GM13976 (cell line): ENCODE data around the gene CEACAM8.

Source experiments
- DNase-seq: peaks from one replicate; pipeline ENCODE4 v3.0.0; 2012; ENCODE audit warnings: low spot score
- in situ Hi-C: fragments of 300-500 bp; cut with MboI; formaldehyde crosslinking; loops from one replicate; pipeline ENCODE4 v1.12.0; 2022; ENCODE audit warnings: low sequenced_read_pairs, mixed read lengths, inconsistent platforms; ENCODE audit not compliant: unreplicated experiment
- TF ChIP-seq, protein P1 (sequence below): IDR thresholded peaks from 2 replicates; pipeline ENCODE4 v1.5.1; 2012; ENCODE audit warnings: borderline replicate concordance, mild to moderate bottlenecking; ENCODE audit not compliant: insufficient read depth; ENCODE audit errors: extremely low read depth, missing control alignments, control extremely low read depth

CEACAM8 gene

DNA sequence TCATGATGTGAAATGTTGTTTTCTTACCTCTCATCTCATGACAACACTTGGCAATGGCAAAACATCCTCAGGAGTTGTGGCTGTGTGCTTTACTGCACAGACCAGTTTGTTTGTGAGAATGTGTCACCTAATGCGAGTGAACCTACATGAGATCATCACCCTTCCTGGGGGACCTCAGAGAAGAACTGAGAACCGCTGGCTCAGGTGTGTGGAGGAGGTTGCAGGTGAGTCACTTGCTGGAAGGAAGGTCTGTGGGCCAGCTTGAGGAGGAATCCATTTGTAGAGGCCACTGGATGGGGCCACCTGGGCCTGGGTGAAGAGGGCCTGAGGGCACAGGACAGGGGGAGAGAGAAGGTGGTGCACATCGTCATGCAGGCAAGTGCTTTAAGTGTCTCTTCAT, 63.4 kb downstream of the CEACAM8 start:
- DNase-seq: no peak
- TF ChIP-seq, protein P1, sequence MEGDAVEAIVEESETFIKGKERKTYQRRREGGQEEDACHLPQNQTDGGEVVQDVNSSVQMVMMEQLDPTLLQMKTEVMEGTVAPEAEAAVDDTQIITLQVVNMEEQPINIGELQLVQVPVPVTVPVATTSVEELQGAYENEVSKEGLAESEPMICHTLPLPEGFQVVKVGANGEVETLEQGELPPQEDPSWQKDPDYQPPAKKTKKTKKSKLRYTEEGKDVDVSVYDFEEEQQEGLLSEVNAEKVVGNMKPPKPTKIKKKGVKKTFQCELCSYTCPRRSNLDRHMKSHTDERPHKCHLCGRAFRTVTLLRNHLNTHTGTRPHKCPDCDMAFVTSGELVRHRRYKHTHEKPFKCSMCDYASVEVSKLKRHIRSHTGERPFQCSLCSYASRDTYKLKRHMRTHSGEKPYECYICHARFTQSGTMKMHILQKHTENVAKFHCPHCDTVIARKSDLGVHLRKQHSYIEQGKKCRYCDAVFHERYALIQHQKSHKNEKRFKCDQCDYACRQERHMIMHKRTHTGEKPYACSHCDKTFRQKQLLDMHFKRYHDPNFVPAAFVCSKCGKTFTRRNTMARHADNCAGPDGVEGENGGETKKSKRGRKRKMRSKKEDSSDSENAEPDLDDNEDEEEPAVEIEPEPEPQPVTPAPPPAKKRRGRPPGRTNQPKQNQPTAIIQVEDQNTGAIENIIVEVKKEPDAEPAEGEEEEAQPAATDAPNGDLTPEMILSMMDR: no peak
- in situ Hi-C loops: no loop called here
